Stimulated activated CD4-positive, alpha-beta T cell treated with anti-CD3 and anti-CD28 coated beads, Interleukin-2, amount 100 ng/mL, for 4 hours (primary cell): ENCODE measurements around the gene TXNDC11.

Source experiments
- DNase-seq: peaks from one replicate; pipeline ENCODE4 v3.0.0-alpha.2; 2020; ENCODE audit warnings: low read depth

TXNDC11 gene

DNA sequence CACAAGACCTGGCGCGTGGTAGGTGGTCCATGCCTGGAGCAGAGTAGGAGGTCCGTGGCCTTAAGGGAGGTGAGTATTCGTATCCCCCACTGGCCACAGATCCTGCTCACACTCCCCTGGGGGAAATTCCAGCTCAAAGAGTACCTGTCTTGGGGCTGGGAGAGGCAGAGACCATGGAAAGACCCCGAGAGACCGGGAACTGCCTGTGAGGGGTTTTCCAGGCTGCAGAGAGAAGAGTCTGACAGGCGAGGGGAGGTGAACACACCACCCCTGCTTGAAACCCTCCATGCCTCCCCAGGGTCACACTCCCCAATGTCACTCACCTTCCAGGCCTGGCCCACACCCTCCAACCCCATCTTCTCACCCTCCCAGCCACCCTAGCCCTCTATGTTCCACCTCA is 87.0 kb downstream of the TXNDC11 start:
- no peak for DNase-seq

GRCh38 chr16:11651796-11652195 is 90.9 kb downstream of the TXNDC11 start:
- DNase-seq, result no peak

DNA sequence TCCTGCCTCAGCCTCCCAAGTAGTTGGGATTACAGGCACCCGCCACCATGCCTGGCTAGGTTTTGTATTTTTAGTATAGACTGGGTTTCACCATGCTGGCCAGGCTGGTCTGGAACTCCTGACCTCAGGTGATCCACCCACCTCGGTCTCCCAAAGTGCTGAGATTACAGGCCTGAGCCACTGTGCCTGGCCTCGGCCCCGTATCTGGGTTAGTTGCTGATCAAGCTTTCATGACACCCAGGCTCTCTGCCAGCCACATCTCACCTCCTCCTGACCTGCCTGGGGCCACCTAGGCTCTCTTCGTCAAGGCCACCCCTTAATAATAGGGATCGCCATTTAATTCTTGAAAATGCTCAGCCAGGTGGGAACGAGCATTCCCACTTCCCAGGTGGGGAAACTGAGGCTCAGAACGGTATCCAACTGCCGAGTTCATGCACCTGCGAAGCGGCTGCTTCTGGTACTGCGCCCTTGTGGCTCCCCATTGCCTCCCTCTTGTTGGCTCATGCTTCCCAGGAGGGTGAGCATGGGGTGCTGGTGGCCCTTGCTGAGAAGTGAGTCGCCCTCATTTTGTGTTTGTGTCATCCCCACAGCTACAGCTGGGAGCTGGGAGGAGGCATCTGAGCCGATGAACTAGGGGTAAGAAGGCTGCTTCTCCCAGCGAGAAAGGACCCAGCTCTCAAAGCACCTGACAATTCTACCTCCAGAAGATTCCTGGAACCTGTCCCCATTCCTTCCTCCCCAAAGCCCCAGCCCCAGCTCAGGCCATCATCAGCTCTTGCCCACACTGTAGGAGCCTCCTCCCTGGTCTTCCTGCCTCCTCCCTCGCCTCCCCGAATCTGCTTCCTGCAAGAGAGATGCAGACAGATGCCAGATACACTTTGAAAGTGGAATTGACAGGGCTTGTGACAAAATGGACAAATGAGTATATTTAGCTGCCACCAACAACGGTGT is 91.7 kb downstream of the TXNDC11 start:
- no peak for DNase-seq

- DNase-seq, result no peak
Measured at GRCh38 chr16:11649276-11649675, 93.4 kb downstream of the TXNDC11 start.

DNA sequence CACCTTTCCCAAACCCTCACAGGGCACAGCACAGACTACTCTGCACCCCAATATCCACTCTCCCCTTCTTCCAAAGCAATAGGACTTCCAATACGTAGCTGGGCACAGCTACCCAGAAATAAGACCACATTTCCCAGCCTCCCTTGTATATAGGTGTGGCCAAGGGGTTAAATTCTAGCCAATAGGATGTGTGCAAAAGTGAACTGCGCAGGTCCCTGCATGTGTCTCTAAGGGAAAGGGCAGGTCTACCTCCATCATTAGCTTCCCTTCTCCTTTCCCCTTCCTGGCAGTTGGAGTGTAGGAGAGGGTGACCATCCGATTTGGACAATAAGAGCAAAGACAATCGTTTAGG is 99.9 kb downstream of the TXNDC11 start:
- no peak for DNase-seq

DNA sequence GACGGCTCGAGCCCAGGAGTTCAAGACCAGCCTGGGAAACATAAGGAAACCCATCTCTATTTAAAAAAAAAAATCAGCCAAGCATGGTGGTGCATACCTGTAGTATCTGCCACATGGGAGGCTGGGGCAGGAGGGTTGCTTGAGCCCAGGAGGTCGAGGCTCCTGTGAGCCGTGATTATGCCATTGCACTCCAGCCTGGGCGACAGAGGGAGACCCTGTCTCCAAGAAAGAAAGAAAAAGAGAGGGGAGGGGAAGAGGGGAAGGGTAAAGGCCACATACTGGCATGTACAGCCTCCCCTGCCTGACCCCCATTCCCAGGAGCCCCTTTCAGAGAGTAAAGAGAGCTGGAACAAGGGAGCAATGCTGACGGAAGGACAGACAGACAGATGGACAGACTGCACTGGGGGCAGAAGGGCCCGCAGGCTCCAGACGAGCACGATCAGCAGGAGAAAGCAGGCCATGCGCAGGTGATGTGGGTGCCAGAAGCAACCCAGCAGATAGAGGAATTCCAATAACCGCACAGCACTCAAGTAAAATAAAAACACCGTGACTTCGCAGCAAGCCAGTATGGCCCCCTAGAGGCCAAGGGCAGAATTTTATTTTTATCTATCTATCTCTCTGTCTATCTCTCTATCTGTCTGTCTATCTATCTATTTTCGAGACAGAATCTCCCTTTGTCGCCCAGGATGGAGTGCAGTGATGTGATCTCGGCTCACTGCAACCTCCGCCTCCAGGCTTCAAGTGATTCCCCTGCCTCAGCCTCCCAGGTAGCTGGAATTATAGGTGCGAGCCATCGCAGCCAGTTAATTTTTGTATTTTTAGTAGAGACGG is 101.5 kb downstream of the TXNDC11 start:
- no peak for DNase-seq

GRCh38 chr16:11639925-11640899 is 102.4 kb downstream of the TXNDC11 start:
- DNase-seq, result no peak

- no peak for DNase-seq
Measured at GRCh38 chr16:11639008-11639562, 103.6 kb downstream of the TXNDC11 start.

GRCh38 chr16:11638140-11638539 is 104.5 kb downstream of the TXNDC11 start:
- no peak for DNase-seq

DNA sequence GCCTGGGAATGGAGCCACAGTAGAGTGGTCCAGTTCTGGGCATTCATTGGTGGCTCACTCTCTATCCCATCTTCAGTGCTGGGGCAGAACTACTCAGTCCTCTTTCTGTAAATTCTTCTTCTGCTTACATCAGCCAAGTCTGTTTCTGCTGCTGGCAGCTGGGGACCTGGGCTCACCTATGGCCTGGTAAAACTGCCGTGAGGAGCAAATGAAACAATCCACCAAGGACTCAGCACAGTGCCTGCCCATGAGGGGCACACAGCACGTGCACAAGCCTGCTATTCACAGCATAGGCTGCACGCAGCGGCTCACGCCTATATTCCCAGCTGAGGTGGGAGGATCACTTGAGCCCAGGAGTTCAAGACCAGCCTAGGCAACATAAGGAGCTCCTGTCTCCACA is 105.3 kb downstream of the TXNDC11 start:
- no peak for DNase-seq

DNA sequence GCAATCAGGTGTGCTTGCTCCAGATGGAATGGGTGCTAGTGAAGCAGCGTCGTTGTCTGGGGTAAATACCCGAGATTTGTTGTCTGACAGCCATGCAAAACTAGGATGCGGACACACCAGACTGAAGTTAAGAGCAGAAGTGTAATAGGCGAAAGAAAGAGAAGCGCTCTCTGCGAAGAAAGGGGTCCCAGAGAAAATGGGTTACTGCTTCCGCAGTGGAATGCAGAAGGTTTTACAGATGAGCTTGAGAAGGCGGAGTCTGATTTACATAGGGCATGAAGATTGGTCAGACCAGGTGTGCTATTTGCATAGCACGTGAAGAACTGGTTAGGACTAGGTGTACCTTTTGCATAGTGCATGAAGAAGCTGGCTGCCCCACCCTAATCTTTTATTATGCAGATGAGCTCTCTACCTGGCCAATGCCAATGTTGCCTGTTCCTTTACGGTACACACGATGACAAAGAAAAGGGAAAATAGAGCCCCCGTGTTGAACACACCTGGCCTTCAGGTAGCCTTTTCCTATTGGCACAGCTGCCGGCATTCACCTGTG is 106.4 kb downstream of the TXNDC11 start:
- no peak for DNase-seq

DNA sequence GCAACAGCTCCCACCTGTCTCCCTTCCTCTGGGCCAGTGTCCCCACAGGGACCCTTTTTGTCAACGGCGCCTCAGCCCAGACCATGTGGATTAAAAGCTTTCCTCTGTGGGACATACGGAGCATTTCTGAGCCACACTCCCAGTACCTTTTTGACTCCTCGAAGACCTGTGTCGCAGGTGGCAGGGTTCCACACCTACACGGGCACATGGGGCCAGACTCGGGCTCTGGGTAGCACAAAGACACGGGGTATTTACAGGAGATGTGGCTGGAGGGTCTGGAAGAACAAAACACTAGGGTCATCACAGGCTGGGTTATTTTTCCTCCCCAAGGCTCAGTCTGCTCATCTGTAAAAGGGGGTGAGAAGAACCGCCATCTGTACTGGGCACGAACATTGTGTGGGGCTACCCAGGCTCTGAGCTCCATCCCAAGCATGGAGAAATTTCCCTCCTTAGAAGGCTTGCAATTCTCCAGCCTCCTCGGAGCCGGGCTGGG is 106.9 kb downstream of the TXNDC11 start:
- no peak for DNase-seq

DNA sequence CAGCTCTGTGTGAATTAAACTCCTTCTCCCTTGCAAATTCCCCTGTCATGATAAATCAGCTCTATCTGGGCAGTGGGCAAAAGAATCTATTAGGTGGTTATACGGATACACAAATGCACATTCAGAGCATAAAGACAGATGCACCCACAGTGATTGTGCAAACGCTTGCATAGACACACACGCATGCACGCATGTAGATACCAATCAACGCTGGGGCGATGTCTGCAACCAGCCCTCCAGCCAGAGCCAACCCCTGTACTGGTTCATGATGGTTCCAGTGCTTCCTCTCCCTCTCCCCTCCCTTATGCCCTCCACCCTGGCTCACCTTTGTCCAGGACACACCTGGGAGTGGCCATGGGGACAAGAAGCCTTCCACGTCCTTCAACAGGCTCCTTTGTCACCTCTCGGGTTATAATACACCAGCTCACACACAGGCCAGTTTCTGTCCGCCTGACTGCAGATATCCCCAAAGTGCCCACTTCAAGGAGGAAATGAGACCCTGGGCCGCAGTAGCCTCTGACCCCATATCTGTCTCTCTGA is 107.5 kb downstream of the TXNDC11 start:
- no peak for DNase-seq

DNA sequence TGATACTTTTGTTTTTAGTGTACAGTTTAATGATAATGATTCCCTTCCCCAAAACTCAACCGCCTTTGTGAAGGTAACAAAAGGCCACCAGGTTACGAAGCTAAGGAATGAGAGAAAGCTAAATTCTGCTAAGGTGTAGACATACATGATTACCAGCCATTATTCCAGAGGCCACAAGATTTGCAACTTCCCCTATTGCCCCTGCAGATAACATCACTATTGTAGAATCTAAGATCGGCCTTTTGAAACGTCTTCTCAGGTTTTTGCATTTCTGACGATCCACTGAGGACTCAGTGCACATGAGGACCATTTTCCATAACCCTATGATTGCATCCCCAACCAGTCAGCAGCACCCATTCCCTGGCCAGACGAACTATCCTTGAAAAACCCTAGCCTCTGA is 108.3 kb downstream of the TXNDC11 start:
- no peak for DNase-seq

- no peak for DNase-seq
Measured at GRCh38 chr16:11633113-11633512, 109.5 kb downstream of the TXNDC11 start.

GRCh38 chr16:11632455-11632939 is 110.2 kb downstream of the TXNDC11 start:
- DNase-seq, result no peak

GRCh38 chr16:11631214-11631613 is 111.4 kb downstream of the TXNDC11 start:
- no peak for DNase-seq

- DNase-seq, result no peak
Measured at GRCh38 chr16:11630768-11631056, 111.9 kb downstream of the TXNDC11 start.

GRCh38 chr16:11630046-11630767 is 112.5 kb downstream of the TXNDC11 start:
- DNase-seq, result no peak
